T-helper 22 cell (primary cell): ENCODE data around the gene SLC22A15.
"Not testable (repeated sequence)": the region's sequence is repeated elsewhere in the genome, so short reads cannot be mapped to it uniquely, and the experiment has no call there.

Experiments
- DNase-seq: peaks from one replicate; pipeline ENCODE4 v3.0.0-alpha.2; 2020; ENCODE audit warnings: low read depth

The SLC22A15 gene

DNA sequence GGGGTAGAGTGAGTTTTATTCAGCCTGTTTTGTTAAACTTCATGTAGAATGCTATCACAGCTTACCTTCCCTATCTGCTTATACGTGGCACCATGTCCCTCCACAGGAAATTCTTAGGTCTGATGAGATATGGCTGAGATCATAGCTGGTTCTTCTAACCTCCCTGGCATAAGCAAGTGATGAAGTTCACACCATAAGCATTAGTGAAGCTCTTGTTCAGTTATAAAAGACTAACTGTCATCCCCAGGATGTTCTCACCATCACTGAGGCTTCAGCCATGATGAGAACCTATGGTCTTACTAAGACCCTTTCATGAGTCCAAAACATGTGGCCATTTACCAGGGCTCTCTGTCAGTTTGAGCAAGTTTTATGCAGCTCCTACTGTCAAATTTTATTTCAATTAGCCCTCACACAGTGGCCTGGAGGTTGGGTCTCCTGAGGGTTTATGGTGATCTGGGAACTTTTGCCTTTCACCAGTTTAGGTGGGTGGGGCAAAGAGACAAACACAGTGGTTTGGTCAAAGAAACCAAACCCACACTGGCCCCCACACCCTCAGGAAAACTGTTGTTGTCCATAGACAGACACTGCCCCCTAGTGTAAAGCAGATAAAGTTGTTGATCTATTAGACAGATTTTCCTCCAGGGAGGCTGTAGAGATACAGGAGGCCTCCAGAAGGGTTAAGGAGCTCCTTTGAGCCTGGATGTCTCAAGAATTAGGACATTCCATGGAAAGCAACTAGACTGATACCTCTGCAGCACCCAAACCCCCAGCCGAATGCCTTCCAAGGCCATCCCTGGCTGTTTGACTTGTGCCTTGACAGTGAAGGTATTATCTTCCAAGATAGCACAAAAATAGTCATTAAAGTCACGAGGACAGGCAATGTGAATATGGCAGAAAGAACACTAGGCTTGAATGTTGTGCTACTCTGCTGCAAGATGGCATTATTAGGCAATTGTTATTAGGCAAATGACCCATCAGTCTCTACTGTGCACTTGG, 5.0 kb downstream of the SLC22A15 start:
- no peak for DNase-seq

DNA sequence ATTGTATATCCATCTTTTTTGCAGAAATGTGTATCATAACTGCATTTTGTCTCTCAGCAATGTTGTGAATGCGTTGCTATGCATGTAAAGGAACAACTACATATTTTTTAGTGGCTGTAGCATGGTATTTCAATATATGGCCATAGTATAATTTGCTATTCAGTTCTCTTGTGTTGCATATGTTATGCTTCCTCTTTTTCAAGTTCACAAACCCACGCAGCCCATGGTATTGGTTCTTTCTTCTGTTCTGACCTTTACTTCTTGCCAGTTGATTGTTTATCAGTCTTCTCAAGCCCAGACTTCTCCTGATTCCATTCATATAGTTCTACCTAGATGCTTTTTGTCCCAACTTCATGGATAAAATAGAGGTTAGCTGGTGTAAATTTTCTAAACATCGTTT, 6.1 kb downstream of the SLC22A15 start:
- DNase-seq, result no peak

DNA sequence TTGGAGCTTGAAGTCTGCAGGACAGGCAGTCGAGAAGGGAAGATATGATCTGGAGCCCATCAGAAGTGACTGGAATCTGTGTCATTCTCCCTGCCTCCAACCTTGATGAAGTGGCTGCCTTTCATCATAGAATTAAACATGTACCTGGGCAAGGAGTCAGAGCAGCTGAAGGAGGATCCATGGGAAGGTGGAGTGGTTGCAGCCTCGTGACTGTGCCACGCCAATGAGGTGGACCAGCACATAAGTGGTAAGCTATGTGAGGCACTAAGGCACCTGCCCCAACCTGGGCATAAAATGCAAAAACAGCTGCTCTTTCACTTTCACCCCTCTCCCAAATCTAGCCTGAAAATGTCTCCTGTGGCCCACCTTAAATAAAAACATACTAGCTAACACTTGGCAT, 7.3 kb downstream of the SLC22A15 start:
- DNase-seq, result no peak

DNA sequence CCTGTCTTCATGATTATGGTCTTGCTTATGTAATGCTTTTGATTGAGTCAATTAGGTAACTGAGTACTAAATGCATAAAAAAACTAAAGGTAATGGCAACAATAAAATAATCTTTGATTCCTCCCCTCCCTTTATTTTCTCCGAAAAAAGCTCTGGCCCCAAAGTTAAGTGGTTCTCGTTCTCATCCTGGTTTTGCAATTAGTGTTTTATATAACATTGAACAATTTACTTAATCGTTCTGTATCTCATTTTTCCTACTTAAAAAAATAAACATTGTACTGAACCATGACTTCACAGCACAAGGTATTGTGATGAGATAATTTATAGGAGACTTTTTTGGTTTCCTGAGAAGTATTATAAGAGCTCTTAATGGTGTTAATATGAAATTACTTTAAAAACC, 11.3 kb downstream of the SLC22A15 start:
- no peak for DNase-seq

DNA sequence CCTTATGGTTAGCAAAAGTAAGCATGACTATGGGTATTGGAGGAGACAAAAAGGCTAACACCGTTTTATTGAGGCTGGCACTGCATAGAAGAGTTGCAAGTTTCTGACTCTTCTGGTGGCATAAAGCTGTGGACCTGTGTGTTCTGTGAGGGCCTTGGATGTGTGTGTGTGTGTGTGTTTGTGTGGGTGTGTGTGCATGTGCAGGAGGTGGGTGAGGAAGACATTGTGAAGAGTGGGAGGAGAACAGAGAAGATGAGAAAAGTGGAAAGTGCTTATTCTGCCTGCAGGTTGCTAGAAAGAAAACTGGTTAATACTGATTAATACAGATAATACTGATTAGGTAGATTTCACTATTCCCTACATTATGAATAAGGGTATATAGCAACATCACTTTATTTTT, 12.6 kb downstream of the SLC22A15 start:
- no peak for DNase-seq

DNA sequence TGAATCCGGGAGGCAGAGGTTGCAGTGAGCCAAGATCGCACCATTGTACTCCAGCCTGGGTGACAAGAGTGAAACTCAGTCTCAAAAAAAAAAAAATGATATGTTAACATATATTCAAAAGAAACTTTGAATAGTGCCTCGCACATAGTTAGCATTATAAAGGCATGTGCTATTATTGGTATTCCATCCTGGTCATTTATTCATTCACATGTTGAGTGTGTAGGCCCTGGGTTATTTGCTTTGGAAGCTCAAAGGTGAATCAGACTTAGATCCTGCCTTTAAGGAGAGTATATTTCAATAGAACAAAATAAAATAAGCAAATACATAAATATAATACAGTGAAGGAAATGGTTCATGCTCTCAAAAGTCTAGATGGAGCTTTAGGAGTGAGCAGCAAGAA, 13.4 kb downstream of the SLC22A15 start:
- DNase-seq, result no peak

DNA sequence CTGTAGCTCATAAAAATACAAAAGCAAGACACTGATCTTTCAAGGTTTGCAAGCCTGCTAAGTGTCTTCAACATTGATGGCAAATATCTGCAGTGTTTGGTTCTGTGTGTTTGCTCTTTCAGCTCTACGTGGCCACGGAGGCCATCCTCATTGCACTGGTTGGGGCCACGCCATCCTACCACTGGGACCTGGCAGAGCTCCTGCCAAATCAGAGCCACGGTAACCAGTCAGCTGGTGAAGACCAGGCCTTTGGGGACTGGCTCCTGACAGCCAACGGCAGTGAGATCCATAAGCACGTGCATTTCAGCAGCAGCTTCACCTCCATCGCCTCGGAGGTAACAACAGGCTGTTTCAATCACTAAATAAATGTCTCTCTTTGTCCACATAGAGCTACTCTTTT, 15.6 kb downstream of the SLC22A15 start:
- no peak for DNase-seq

DNA sequence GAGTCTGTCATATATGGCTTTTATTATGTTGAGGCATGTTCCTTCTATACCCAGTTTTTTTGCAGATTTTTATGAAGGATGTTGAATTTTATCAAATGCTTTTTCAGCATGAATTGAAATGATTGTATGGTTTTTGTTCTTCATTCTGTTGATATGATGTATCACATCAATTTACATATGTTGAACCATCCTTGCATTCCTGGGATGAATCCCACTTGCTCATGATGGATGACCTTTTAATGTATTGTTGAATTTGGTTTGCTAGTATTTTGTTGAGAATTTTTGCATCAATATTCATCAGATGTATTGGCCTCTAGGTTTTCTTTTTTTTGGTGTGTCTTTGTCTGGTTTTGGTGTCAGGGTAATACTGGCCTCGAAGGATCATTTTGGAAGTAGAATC, 21.6 kb downstream of the SLC22A15 start:
- DNase-seq, result not testable (repeated sequence)

DNA sequence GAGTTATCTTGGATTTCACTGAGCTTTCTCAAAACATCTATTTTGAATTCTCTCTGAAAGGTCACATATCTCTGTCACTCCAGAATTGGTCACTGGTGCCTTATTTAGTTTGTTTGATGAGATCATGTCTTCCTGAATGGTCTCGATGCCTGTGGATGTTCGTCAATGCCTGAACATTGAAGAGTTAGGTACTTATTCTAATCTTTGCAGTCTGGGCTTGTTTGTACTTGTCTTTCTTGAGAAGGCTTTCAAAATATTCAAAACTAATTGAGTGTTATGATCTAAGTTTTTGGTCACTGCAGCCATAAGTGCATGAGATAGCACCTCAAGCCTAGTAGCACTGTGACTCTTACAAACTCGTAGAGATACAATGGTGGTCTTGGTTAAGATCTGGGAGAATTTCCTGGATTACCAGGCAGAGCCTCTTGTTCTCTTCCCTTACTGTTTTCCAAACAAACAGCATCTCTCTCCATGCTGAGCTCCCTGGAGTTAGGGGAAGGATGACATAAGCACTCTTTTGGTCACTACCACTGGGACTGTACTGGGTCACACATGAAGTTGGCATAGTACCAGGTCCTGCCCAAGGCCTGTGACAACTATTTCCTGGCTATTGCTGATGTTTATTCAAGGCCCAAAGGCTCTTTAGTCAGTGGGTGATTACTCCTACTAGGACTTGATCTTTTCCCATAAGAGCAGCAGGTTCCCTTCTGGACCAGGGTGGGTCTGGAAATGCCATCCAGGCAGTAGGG, 25.6 kb downstream of the SLC22A15 start:
- DNase-seq, result no peak

DNA sequence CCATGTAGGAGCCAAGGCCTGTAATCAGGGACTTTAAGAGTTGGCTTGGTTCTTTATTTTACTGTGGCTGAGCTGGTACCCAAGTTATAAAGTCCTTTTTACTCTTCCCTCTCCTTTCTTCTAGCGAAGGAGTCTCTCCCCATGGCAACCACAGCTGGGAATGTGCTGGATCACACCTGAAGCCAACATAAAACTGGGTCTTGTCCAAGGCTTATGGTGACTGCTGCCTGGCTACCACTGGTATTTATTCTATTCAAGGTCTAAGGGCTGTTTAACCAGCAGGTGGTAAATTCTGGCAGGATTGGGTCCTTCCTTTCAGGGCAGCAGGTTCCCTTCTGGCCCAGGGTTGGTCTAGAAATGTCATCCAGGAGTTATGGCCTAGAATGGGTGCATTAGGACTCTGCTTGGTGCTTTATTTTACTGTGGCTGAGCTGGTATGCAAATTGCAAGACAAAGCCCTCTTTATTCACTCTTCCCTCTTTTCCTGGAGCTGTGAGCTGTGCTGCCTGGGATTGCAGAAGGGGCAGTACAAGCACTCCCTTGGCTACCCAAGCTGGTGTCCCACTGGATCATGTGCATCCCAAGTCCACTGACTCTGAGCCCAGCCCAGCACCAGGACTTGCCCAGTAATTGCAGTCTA, 26.6 kb downstream of the SLC22A15 start:
- DNase-seq, result no peak

DNA sequence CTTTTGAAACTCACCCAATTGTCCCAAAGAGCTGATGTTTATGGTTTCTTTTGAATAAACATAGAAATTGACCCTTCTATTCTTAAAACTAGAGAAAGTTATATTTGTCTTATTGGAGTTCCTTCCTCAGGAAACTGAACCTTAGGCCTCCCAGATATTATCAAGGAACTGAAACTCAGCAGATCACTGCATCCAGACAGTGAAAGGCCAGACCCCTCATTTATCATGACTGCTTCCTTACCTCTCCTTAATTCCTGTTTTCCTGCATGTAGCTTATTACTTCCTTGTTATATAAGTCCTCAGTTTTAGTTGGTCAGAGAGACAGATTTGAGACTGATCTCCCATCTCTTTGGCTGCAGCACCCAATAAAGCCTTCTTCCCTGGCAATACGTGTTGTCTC, 27.5 kb downstream of the SLC22A15 start:
- no peak for DNase-seq

DNA sequence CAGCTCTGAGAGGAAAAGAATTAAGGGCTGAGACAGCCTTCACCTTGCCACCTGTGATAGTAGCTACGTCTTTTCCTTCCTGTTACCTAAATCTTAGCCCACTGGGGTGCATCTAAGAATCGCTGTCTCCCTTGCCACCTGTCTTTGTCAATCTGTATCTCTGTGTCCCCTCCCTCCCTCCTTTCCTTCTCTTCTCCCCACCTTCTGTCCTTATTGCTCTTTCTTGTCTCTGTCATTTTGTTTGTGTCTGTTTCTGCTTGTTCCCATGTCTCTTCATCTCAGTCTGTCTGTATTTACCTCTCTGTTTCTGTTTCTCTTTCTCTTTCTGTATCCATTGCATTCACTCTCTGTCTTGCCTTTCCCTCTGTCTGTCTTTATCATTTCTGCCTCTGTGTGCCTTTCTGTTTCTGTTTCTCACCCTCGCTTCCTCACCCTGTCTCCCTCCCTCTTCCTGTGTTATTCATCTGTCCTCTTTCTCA, 30.2 kb downstream of the SLC22A15 start:
- no peak for DNase-seq

DNA sequence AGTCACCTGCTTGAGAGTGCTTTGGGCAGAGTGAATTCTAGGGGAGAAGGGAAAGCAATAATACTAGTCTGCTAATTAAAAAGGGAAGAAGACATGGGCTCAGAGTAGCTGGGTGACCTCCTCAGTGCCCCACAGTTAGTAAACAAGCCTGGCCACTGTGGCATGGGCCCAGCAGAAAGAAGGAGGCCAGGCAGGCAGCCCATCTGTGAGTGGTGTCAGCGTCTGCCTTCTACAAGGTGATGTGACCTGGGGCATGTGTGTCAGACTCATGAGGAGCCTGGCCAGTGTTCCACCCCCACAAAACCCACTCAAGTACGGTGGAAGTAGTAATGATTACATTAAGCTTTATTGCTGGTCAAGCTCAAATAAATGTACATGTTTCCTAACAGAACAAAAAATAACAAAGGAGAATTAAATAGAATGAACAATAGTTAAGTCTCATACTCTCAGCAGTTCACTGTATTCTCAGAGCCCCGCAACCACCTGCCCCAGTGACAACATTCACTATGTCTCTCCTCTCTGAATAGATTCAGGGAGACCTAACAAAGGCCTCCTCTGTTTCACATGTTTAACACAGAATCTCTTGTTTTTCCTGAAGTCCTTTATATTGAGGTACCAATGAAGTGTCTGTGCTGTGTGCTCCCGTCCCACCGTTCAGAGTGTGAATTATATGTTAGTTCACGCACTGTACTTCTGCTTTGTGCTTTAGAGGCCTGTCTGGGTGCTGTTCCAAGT, 32.5 kb downstream of the SLC22A15 start:
- no peak for DNase-seq

DNA sequence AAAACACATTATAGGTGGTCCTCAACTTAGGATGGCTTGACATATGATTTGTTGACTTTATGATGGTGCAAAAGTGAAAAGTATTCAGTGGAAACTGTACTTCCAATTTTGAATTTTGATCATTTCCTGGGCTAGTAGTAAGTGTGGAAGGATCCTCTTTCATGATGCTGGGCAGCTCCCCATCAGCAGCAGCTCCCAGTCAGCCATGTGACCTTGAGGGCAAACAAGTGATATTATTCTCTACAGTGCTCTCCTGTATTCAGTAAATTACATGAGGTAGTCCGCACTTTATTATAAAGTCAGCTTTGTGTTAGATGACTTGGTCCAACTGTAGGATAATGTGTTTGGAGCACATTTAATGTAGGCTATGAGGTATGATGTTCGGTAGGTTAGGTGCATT, 36.4 kb downstream of the SLC22A15 start:
- no peak for DNase-seq

DNA sequence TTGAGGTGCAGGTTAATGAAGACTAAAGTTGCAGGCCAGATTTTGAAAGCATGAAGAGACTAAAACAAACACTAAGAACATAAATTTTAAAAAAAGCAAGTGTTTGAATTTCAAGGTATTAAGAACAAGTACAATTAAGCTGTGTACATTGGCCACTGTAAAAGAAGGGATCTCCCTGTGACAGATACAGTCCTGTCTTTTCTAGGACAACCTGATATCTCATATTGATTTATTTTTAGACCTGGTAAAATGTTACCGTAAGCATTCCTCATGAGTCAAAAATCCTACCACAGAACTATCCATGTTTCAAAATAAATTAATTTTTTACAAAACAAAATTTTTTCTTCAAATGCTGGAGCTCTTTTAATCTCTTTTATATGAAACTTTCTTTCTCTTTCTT, 39.4 kb downstream of the SLC22A15 start:
- DNase-seq, result no peak

DNA sequence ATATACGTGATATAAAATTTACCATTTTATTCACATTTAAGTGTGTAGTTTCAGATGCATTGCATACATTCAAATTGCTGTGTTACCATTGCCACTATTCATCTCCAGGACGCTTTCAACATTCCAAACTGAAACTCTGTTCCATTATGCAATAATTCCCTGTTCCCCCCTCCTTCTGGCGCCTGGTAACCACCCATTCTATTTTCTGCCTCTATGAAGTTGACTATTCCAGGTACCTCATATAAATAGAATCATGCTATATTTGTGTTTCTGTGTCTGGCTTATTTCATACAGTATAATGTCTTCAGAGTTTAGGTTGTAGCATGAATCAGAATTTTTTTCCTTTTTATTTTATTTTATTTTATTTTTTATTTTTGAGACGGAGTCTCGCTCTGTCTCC, 41.7 kb downstream of the SLC22A15 start:
- DNase-seq, result no peak

DNA sequence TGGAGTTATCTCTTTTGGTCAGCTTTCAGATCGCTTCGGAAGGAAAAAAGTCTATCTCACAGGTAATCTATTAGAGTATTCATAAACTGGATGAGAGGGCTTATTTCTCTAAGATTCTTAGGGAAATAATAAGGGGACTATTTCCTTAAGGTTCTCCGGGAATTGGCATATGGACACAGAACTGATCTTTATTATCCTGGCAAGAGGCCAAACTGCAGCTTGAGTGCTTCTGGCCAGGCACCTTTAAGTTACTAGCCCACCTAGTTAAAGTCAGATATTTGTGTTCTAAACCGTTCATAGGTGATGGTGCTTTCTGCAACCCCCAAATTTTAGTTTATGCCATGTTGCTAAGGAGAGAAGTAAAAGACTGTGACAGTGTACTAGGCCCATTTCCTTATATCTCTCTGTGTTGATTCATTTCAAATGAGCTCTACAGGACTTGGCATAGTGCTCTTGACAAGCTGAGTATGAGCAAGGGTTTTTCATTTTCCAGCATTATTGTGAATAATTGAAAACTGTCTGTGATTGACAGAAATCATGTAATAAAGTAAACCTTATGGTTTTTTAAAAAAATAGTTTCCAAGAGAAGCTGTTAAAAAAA, 43.4 kb downstream of the SLC22A15 start:
- no peak for DNase-seq

DNA sequence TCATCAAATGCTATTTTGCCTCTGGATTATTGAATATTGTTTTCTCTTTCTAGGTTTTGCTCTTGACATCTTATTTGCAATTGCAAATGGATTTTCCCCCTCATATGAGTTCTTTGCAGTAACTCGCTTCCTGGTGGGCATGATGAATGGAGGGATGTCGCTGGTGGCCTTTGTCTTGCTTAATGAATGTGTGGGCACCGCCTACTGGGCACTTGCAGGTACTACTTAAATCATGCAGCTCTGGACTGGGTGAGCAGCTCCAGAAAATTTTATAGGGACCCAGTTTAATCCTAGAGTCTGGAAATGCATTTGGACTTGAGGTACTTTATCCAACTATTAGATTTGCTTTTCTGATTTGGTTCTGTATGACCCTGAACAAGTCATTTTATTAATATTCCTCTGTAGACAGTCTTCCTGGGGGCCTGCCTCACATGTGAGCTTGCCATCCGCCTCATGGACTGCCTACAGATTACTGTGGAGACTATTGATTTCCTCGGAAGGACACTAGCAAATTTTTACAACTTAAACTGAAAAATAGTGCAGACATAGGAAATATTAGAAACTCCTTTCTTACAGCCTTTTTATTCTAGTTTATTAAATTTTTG, 44.5 kb downstream of the SLC22A15 start:
- no peak for DNase-seq

DNA sequence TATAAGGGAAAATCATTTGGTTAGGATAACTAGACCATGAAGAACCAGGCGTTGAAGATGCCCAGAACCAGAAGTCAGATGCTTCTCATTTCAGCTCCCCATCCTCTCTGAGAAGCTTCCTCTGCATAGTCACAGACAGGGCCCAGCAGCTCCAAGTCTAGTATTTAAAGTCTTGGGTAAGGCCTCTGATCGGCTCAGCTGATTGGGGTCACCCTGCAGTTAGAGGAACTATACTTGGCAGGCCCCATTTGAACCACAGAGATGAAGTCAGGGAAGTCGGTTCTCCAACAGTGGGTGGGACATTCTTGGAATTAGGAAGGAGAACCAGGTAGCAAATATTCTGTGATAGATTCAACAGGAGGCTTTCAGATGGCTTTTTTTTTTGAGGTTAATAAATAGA, 48.3 kb downstream of the SLC22A15 start:
- DNase-seq, result no peak

DNA sequence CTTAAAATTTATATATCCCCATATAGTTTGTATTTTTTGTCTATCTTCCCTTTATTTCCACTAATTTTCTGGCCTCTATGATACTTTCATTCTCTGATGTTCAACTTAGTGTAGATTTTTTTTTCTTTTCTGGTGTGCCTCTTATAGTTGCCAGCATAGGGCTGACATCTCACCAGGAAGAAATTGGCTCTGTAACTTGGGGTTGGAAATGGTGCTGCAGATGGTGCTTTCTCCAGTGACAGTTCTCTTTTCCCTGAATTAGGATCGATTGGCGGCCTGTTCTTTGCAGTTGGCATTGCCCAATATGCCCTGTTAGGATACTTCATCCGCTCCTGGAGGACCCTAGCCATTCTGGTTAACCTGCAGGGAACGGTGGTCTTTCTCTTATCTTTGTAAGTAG, 50.3 kb downstream of the SLC22A15 start:
- no peak for DNase-seq

DNA sequence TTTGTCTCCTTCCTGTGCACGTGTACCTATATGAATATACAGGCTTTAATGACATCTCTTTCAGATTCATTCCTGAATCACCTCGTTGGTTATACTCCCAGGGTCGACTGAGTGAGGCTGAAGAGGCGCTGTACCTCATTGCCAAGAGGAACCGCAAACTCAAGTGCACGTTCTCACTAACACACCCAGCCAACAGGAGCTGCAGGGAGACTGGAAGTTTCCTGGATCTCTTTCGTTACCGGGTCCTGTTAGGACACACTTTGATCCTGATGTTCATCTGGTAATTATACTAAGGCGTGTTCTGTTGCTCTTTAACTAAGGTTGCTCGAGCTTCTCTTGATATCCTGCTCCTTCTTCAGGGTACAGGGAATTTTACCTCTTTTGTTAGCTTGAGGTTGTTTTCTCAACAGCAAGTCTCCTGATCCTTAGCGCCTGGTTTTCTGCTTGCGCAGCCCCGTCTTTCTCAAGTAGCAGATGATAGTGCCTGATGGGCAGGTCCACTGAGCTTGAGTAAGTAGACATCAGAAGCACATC, 55.1 kb downstream of the SLC22A15 start:
- no peak for DNase-seq
